Measurements from ENCODE around the gene POLN. TPM values are rescaled to one million over a fixed set of nuclear protein-coding genes. Genes with fewer than 3 reads are reported as not detected.

Gene POLN
- total RNA-seq, 2 donors from 2014 or later = 1.6 to 2.8 TPM

DNA sequence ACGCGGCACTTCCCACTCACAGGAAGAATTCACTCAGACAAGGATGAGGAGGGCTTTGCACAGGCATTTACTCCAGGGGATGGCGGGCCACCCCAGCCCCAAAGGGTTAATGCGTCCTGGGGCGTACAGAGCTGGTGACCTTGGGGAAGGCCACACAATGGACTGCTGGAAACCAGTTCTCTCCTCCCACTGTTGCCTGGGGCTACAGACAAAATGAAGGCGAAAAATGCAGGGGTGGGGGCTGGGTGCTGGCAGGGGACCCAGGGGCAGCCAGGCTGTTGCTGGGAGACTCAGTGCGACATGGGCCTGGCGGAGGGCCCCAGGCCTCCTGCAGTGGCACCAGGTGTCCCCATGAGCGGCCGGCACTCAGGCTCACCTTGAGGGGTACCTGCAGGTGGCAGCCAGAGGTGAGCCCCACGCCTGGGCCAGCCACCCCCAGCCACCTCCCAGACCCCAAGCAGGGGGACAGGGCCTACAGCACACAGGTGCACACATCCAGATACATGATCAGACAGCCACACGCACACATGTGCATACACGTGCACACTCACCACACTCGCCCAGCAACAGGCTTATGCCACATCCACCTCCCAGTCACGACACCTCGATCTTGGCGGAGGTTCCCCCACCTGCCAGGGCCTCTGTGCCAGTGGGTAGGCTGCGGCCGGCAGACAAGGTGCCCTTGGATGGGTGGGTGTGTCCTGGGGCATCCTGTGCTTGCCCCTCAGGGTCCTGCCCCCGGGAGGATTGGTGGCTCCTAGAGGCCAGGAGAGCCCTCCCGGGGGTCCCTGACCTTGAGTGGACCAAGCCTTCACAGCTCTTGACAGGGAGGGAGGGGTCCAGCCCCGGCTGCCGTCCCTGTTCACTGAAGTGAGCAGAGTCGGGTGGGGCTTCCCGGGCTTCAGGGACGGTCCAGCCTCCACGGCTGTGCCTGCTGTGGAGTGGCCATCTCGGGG is 169.7 kb downstream of the POLN start:
- no peaks in the 10 kb centered on the region for H3K4me1 ChIP-seq
- no peak overlapping the region for H3K9ac ChIP-seq (ENCODE audit: low read depth in 2 of 2, low read length in 2 of 2)
- H3K36me3 ChIP-seq = no peaks in the 10 kb centered on the region
- H3K4me3 ChIP-seq = no peak overlapping the region
- TF ChIP-seq CTCF (IDR thresholded peaks at IDR 0.05) = no peak
- H3K27ac ChIP-seq = no peak overlapping the region
- no peak for DNase-seq
- H3K9me3 ChIP-seq = no peaks in the 10 kb centered on the region
- intact Hi-C loops (cut with DNase I) = no loop called here
- no peaks in the 10 kb centered on the region for H3K27me3 ChIP-seq

DNA sequence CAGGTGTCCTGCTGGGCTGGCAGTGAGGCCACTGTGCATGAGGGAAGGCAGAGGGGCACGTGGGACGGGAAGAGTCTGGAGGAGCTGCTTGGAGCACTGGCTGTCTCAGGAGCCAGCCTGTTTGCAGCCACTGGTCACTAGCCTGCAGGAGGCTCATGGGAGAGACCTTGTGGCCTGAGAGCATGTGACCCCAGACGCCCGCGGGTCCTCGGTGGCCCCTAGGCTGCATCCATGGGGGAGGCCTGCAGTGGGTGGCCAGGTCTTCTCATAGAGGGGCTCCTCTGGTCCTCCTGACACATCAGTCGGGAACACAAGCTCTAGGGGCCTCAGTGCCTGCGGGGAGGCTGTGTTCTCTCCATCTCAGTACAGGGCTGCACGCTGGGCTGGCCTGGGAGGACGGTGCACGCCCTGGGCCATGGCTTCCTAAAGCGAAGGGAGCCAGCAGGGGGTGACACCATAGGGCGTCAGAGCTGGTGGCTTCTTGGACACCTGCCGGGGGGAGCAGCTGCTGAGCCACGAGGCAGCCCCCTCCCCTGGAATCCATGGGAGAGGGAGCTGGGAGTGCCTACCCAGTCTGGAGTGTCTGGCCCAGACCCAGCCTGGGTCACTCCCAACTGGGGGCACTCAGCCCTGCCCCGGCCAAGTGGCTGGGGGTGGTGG is 170.5 kb downstream of the POLN start:
- H3K9me3 ChIP-seq = no peaks in the 10 kb centered on the region
- no peak for TF ChIP-seq CTCF (IDR thresholded peaks at IDR 0.05)
- no peak for DNase-seq

DNA sequence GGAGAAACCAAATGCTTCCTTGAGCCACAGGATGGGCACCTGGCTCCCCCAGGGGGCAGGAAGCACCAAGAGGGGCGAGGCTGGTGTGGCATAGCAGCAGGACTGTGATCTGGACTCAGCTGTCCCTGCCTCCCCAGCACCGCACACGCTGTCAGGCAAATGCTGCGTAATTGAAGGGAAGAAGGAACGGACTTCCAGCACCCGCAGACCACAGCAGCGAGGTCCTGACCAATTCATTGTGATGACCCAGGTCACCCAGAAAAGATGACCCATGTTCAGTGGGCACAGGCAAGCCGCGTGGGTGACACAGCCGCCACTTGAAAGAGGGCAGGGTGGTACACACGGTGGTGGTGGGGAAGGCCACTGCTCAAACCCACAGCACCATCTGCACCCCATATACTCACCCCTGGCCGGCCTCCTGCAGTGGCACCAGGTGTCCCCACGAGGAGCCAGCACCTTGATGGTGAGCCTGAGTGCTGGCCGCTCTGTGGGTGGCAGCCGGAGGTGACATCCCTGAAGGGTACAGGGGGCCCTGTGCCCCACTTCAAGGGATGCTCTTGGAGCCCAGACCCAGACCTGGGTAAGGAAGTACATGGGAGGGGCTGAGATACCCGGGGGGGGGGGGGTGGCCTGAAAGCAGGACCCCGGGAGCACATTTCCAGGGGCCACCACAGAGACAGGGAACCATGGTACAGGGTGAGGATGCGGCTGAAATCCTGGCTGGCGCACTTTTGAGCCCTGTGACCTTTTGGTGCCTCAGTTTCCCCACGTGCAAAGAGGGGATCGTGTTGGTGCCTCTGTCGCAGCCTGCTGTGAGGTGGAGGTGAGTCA is 171.3 kb downstream of the POLN start:
- Histone ChIP-seq H3K9me3 (no peaks in the 10 kb centered on the region), H3K4me3 (no peak overlapping the region), H3K4me1 (no peaks in the 10 kb centered on the region), H3K27me3 (no peaks in the 10 kb centered on the region), H3K27ac (no peak overlapping the region), H3K36me3 (no peaks in the 10 kb centered on the region), H3K9ac (ENCODE audit: low read depth in 2 of 2, low read length in 2 of 2) (no peak overlapping the region)
- no peak for TF ChIP-seq CTCF (IDR thresholded peaks at IDR 0.05)
- intact Hi-C loops (cut with DNase I) = no loop called here
- DNase-seq = no peak

More for the DNA sequence above, 170.5 kb downstream of the POLN start:
- Histone ChIP-seq H3K4me1 (no peaks in the 10 kb centered on the region), H3K4me3 (no peak overlapping the region), H3K36me3 (no peaks in the 10 kb centered on the region), H3K27ac (no peak overlapping the region), H3K9ac (ENCODE audit: low read depth in 2 of 2, low read length in 2 of 2) (no peak overlapping the region), H3K27me3 (no peaks in the 10 kb centered on the region)
- intact Hi-C loops (cut with DNase I) = no loop called here

GRCh38 chr4:2069986-2070385 is 171.9 kb downstream of the POLN start:
- H3K27ac ChIP-seq = no peak overlapping the region
- DNase-seq = no peak
- no peaks in the 10 kb centered on the region for H3K4me1 ChIP-seq
- no peak for TF ChIP-seq CTCF (IDR thresholded peaks at IDR 0.05)
- H3K9ac ChIP-seq (ENCODE audit: low read depth in 2 of 2, low read length in 2 of 2) = no peak overlapping the region
- intact Hi-C loops (cut with DNase I) = no loop called here
- H3K4me3 ChIP-seq = no peak overlapping the region
- no peaks in the 10 kb centered on the region for H3K36me3 ChIP-seq
- H3K27me3 ChIP-seq = no peaks in the 10 kb centered on the region
- H3K9me3 ChIP-seq = no peaks in the 10 kb centered on the region
